Fibroblast of lung (primary cell): ENCODE data around the gene CAMTA1. TPM values are rescaled to one million over a fixed set of nuclear protein-coding genes. Genes with fewer than 3 reads are reported as not detected.

ENCODE experiments used
- DNase-seq, 2 donors: peaks; one replicate each; pipeline versions ENCODE4 v3.0.0 to v3.0.0-alpha.2; 2010; ENCODE audit warnings: low read depth in 2 of 2
- H2AFZ ChIP-seq: 2 replicates; pipeline ENCODE4 v1.5.1; 2012; ENCODE audit warnings: low read length, control low read depth, inconsistent platforms
- H3K27ac ChIP-seq: 2 replicates; pipeline ENCODE4 v1.5.1; 2011; ENCODE audit warnings: low read length, control low read depth; ENCODE audit not compliant: insufficient read depth
- H3K27me3 ChIP-seq: 2 replicates; pipeline ENCODE4 v1.5.1; 2011; ENCODE audit warnings: mild to moderate bottlenecking, low read length; ENCODE audit not compliant: control insufficient read depth, insufficient read depth
- H3K36me3 ChIP-seq: 2 replicates; pipeline ENCODE4 v1.5.1; 2011; ENCODE audit warnings: low read length; ENCODE audit not compliant: control insufficient read depth, insufficient read depth
- H3K4me1 ChIP-seq: 2 replicates; pipeline ENCODE4 v1.5.1; 2011; ENCODE audit warnings: low read length; ENCODE audit not compliant: control insufficient read depth, insufficient read depth; ENCODE audit errors: extremely low read depth
- H3K4me2 ChIP-seq: 2 replicates; pipeline ENCODE4 v1.5.1; 2011; ENCODE audit warnings: low read length, control low read depth; ENCODE audit not compliant: insufficient read depth; ENCODE audit errors: extremely low read depth
- H3K4me3 ChIP-seq, 4 experiments: fragments of 200-600 bp in 1 of 4; sonication (generic) in 1 of 4; replicated peaks in 1 of 4; 2 replicates each; pipeline ENCODE4 v1.5.1; 2011 to 2016; ENCODE audit warnings: low read length in 4 of 4, low read depth in 3 of 4, mild to moderate bottlenecking in 3 of 4, control low read depth in 2 of 4, inconsistent platforms in 1 of 4, mixed read lengths in 1 of 4; ENCODE audit not compliant: insufficient read depth in 1 of 4; ENCODE audit errors: control extremely low read depth in 1 of 4
- H3K79me2 ChIP-seq: 2 replicates; pipeline ENCODE4 v1.5.1; 2012; ENCODE audit warnings: mild to moderate bottlenecking, low read length, inconsistent platforms; ENCODE audit not compliant: control insufficient read depth, insufficient read depth
- H3K9ac ChIP-seq: 2 replicates; pipeline ENCODE4 v1.5.1; 2011; ENCODE audit warnings: mild to moderate bottlenecking, low read length, control low read depth; ENCODE audit not compliant: insufficient read depth
- H3K9me3 ChIP-seq: 2 replicates; pipeline ENCODE4 v1.5.1; 2012; ENCODE audit warnings: low read depth, low read length; ENCODE audit not compliant: control insufficient read depth, insufficient read depth
- H4K20me1 ChIP-seq: 2 replicates; pipeline ENCODE4 v1.5.1; 2011; ENCODE audit warnings: low read length; ENCODE audit not compliant: control insufficient read depth, insufficient read depth; ENCODE audit errors: extremely low read depth
- EZH2 ChIP-seq: IDR thresholded peaks from 2 replicates; pipeline ENCODE4 v1.5.1; 2012; ENCODE audit warnings: low read length, control low read depth, mild to moderate bottlenecking; ENCODE audit errors: missing control alignments
- polyA plus RNA-seq, 2 donors: library from polyadenylated mRNA; depleted of rRNA in 1 of 2; stranded (reverse) in 1 of 2; unstranded in 1 of 2; fragments of >200 nt; gene quantifications; 2 replicates each; pipeline ENCODE4 v1.2.1, GENCODE V29; 2011 to 2012; ENCODE audit warnings: missing spikeins in 1 of 2
- total RNA-seq: library from RNA; depleted of rRNA; stranded (reverse); fragments of >200 nt; gene quantifications from 2 replicates; pipeline ENCODE4 v1.2.1, GENCODE V29; 2014
- TF ChIP-seq, protein P1 (sequence below), 2 donors: IDR thresholded peaks in 1 of 2; conservative IDR thresholded peaks in 1 of 2; 1 replicate in 1 of 2; 2 replicates in 1 of 2; pipeline ENCODE4 v1.5.1; 2011 to 2012; ENCODE audit warnings: low read length in 2 of 2, control low read depth in 1 of 2, inconsistent platforms in 1 of 2, low read depth in 1 of 2, mild to moderate bottlenecking in 1 of 2

The CAMTA1 gene
- total and polyA plus RNA-seq, 2 donors (not counting 1 experiment from before 2014, with no cell fraction given) = 47.6 to 86.0 TPM

GRCh38 chr1:7339014-7339413, 553.8 kb downstream of the CAMTA1 start:
- Histone ChIP-seq H3K36me3 (no peaks in the 10 kb centered on the region), H3K4me1 (peaks cover 4% of the 10 kb centered on the region), H3K4me2 (no peak overlapping the region), H3K27ac (no peak overlapping the region), H4K20me1 (no peaks in the 10 kb centered on the region), H3K79me2 (no peaks in the 10 kb centered on the region), H3K9ac (no peak overlapping the region), H3K9me3 (no peaks in the 10 kb centered on the region), H2AFZ (no peak overlapping the region), H3K4me3 (no peak overlapping the region), H3K27me3 (no peaks in the 10 kb centered on the region)
- peak in 1 of 2 donors; percentile 32 for DNase-seq
- TF ChIP-seq, protein P1, sequence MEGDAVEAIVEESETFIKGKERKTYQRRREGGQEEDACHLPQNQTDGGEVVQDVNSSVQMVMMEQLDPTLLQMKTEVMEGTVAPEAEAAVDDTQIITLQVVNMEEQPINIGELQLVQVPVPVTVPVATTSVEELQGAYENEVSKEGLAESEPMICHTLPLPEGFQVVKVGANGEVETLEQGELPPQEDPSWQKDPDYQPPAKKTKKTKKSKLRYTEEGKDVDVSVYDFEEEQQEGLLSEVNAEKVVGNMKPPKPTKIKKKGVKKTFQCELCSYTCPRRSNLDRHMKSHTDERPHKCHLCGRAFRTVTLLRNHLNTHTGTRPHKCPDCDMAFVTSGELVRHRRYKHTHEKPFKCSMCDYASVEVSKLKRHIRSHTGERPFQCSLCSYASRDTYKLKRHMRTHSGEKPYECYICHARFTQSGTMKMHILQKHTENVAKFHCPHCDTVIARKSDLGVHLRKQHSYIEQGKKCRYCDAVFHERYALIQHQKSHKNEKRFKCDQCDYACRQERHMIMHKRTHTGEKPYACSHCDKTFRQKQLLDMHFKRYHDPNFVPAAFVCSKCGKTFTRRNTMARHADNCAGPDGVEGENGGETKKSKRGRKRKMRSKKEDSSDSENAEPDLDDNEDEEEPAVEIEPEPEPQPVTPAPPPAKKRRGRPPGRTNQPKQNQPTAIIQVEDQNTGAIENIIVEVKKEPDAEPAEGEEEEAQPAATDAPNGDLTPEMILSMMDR (conservative IDR thresholded peaks at IDR 0.05 in 1 of 2, IDR thresholded peaks at IDR 0.05 in 1 of 2; ENCODE audit: low read depth in 1 of 2, low read length in 2 of 2) = no peak
- TF ChIP-seq EZH2 = no peak

DNA sequence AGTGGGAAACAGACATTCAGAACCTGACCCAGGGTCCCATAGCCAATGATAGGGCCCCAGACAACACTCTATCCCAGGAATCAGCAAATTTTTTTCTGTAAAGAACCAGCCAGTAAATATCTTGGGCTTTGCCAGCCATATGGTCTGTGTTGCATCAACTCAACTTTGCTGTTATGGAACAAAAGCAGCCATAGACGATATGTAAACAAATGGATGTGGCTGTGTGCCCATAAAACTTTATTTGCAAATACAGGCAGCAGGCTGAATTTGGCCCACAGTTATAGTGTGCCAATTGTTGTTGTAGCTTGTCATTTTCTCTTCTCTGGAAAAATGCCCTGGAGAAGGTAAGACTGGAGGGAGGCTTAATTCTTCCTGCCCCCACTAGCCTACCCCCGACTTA, 554.7 kb downstream of the CAMTA1 start:
- no peaks in the 10 kb centered on the region for H3K79me2 ChIP-seq
- H2AFZ ChIP-seq = no peak overlapping the region
- no peak overlapping the region for H3K4me2 ChIP-seq
- TF ChIP-seq EZH2 = no peak
- TF ChIP-seq, protein P1 (conservative IDR thresholded peaks at IDR 0.05 in 1 of 2, IDR thresholded peaks at IDR 0.05 in 1 of 2; ENCODE audit: low read depth in 1 of 2, low read length in 2 of 2) = no peak
- no peak overlapping the region for H3K27ac ChIP-seq
- H3K36me3 ChIP-seq = no peaks in the 10 kb centered on the region
- no peaks in the 10 kb centered on the region for H3K27me3 ChIP-seq
- H3K9me3 ChIP-seq = no peaks in the 10 kb centered on the region
- H4K20me1 ChIP-seq = no peaks in the 10 kb centered on the region
- H3K9ac ChIP-seq = no peak overlapping the region
- no peaks in the 10 kb centered on the region for H3K4me1 ChIP-seq
- H3K4me3 ChIP-seq = no peak overlapping the region
- peak in 1 of 2 donors; percentile 78 for DNase-seq

DNA sequence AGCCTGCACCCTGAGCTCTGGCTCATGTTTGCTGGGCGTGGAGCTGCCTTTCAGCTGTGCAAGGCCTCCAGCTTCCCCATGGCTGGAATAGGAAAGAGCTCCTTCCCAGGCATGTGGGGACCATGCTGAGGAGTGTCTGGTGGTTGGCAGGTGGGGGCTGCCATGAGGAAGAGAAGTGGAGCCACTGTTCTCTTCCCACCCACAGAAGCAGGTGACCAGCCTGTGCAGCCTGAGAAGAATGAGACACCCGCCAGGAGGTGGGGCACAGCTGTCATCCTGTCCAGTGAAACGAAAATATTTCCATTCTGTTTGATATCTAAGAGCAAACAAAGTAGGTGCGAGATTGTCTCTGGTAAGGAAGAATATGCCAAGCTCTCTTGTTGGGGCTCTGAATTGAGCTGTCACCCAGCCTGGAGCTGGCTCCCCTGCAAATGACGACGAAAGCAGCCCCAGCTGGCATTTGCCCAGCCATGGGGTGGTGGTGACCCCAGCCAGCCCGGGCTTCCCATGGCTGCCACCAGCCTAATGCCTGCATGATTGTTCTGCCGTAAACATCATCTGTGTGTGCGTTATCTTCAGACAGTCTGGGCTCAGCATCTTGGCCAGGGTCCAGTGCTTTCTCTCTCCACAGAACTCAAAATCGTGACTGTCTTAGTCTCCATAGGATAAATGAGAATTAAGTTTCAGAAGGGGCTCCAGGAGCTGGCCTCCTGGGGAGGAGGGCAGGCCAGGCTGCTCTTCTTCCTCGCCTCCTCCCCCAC, 556.1 kb downstream of the CAMTA1 start:
- H3K4me2 ChIP-seq = no peak overlapping the region

More for the DNA sequence above, 556.1 kb downstream of the CAMTA1 start:
- no peak overlapping the region for H3K4me3 ChIP-seq
- no peak overlapping the region for H2AFZ ChIP-seq
- H3K27ac ChIP-seq = no peak overlapping the region
- no peaks in the 10 kb centered on the region for H4K20me1 ChIP-seq
- no peaks in the 10 kb centered on the region for H3K9me3 ChIP-seq
- no peak for TF ChIP-seq EZH2
- TF ChIP-seq, protein P1 (conservative IDR thresholded peaks at IDR 0.05 in 1 of 2, IDR thresholded peaks at IDR 0.05 in 1 of 2; ENCODE audit: low read depth in 1 of 2, low read length in 2 of 2) = no peak
- no peaks in the 10 kb centered on the region for H3K27me3 ChIP-seq
- H3K36me3 ChIP-seq = no peaks in the 10 kb centered on the region
- no peaks in the 10 kb centered on the region for H3K4me1 ChIP-seq
- H3K79me2 ChIP-seq = no peaks in the 10 kb centered on the region
- H3K9ac ChIP-seq = no peak overlapping the region
- DNase-seq = peak; percentile 53 to 59
